Astrocyte (in vitro differentiated cells and primary cell): ENCODE measurements around the gene MAPK9. TPM values are rescaled to one million over a fixed set of nuclear protein-coding genes. Genes with fewer than 3 reads are reported as not detected.

ENCODE experiments used
- DNase-seq: peaks from one replicate; pipeline ENCODE4 v3.0.0-alpha.2; 2010; ENCODE audit warnings: low read depth
- FAIRE-seq: peaks from 2 replicates; lab custom pipeline; 2011; peaks lifted over from hg19 to GRCh38; lab: Jason Lieb, UNC
- H2AFZ ChIP-seq: 2 replicates; pipeline ENCODE4 v1.6.0; 2012; ENCODE audit warnings: low read depth, low read length, inconsistent platforms
- H3K27ac ChIP-seq: 2 replicates; pipeline ENCODE4 v1.5.1; 2011; ENCODE audit warnings: low read depth, low read length, inconsistent platforms
- H3K27me3 ChIP-seq: 2 replicates; pipeline ENCODE4 v1.6.0; 2011; ENCODE audit warnings: low read length, inconsistent platforms; ENCODE audit not compliant: insufficient read depth
- H3K36me3 ChIP-seq: 2 replicates; pipeline ENCODE4 v1.5.1; 2011; ENCODE audit warnings: low read length, inconsistent platforms; ENCODE audit not compliant: insufficient read depth
- H3K4me1 ChIP-seq: 2 replicates; pipeline ENCODE4 v1.5.1; 2011; ENCODE audit warnings: low read length, inconsistent platforms; ENCODE audit not compliant: insufficient read depth
- H3K4me2 ChIP-seq: 2 replicates; pipeline ENCODE4 v1.6.0; 2012; ENCODE audit warnings: low read length, inconsistent platforms
- H3K4me3 ChIP-seq: 2 replicates; pipeline ENCODE4 v1.5.1; 2011; ENCODE audit warnings: low read depth, mild to moderate bottlenecking, low read length, inconsistent platforms; ENCODE audit not compliant: insufficient read depth
- H3K79me2 ChIP-seq: 2 replicates; pipeline ENCODE4 v1.6.0; 2012; ENCODE audit warnings: mild to moderate bottlenecking, low read length, inconsistent platforms; ENCODE audit not compliant: insufficient read depth
- H3K9ac ChIP-seq: 2 replicates; pipeline ENCODE4 v1.6.0; 2012; ENCODE audit warnings: mild to moderate bottlenecking, low read length, inconsistent platforms
- H3K9me3 ChIP-seq: 2 replicates; pipeline ENCODE4 v1.5.1; 2012; ENCODE audit warnings: low read depth, mild to moderate bottlenecking, low read length, inconsistent platforms; ENCODE audit not compliant: insufficient read depth
- H4K20me1 ChIP-seq: 2 replicates; pipeline ENCODE4 v1.6.0; 2012; ENCODE audit warnings: low read length, inconsistent platforms; ENCODE audit not compliant: insufficient read depth
- H3K27ac Mint-ChIP-seq: one replicate; pipeline ENCODE4 v1.8.0; 2021; ENCODE audit warnings: mild to moderate bottlenecking, mixed read lengths; ENCODE audit not compliant: unreplicated experiment
- H3K27me3 Mint-ChIP-seq: one replicate; pipeline ENCODE4 v1.8.0; 2021; ENCODE audit warnings: low read depth, mixed read lengths; ENCODE audit not compliant: unreplicated experiment
- H3K36me3 Mint-ChIP-seq: one replicate; pipeline ENCODE4 v1.8.0; 2021; ENCODE audit warnings: low read depth, mixed read lengths; ENCODE audit not compliant: unreplicated experiment
- H3K4me1 Mint-ChIP-seq: one replicate; pipeline ENCODE4 v1.8.0; 2021; ENCODE audit warnings: low read depth, mixed read lengths; ENCODE audit not compliant: unreplicated experiment
- H3K4me3 Mint-ChIP-seq: one replicate; pipeline ENCODE4 v1.8.0; 2021; ENCODE audit warnings: mild to moderate bottlenecking, moderate library complexity, mixed read lengths; ENCODE audit not compliant: unreplicated experiment
- H3K9me3 Mint-ChIP-seq: one replicate; pipeline ENCODE4 v1.8.0; 2021; ENCODE audit warnings: mild to moderate bottlenecking, mixed read lengths; ENCODE audit not compliant: unreplicated experiment
- CTCF ChIP-seq: IDR thresholded peaks from 2 replicates; pipeline ENCODE4 v1.5.1; 2011; ENCODE audit warnings: low read depth, mild to moderate bottlenecking, inconsistent platforms, low read length, moderate library complexity; ENCODE audit not compliant: insufficient read depth
- EZH2 ChIP-seq: IDR thresholded peaks from 2 replicates; pipeline ENCODE4 v1.6.1; 2012; ENCODE audit warnings: mild to moderate bottlenecking, low read length, inconsistent platforms; ENCODE audit not compliant: insufficient read depth
- total RNA-seq: library from RNA; stranded (reverse); gene quantifications from 2 replicates; pipeline ENCODE4 v1.2.1, GENCODE V29; 2021

MAPK9 gene
- total RNA-seq, 1 donor from 2014 or later, result 34.0 TPM

- Mint-ChIP-seq H3K27me3 (no peaks in the 10 kb centered on the region), H3K36me3 (peaks cover 13% of the 10 kb centered on the region), H3K27ac (no peak overlapping the region)
Observed at GRCh38 chr5:180315762-180316212, 23.9 kb upstream of the MAPK9 start.

GRCh38 chr5:180313677-180314505, 22.0 kb upstream of the MAPK9 start:
- H3K27me3 ChIP-seq, result no peaks in the 10 kb centered on the region
- H3K4me3 ChIP-seq, result peak overlapping the region; percentile 24
- H3K36me3 ChIP-seq, result peaks cover 31% of the 10 kb centered on the region
- Mint-ChIP-seq H3K27ac (no peak overlapping the region), H3K4me1 (no peaks in the 10 kb centered on the region), H3K4me3 (peak overlapping the region; percentile 57), H3K9me3 (no peaks in the 10 kb centered on the region), H3K27me3 (no peaks in the 10 kb centered on the region), H3K36me3 (peaks cover 7% of the 10 kb centered on the region)
- H3K9me3 ChIP-seq, result no peaks in the 10 kb centered on the region
- no peak for FAIRE-seq
- no peak overlapping the region for H2AFZ ChIP-seq
- H3K9ac ChIP-seq, result peak overlapping the region; percentile 58
- no peak overlapping the region for H3K27ac ChIP-seq
- TF ChIP-seq CTCF (no peak), EZH2 (no peak)
- H4K20me1 ChIP-seq, result peaks cover 11% of the 10 kb centered on the region
- H3K4me2 ChIP-seq, result peak overlapping the region; percentile 44
- no peaks in the 10 kb centered on the region for H3K4me1 ChIP-seq
- no peak for DNase-seq
- H3K79me2 ChIP-seq, result no peaks in the 10 kb centered on the region

More at GRCh38 chr5:180315762-180316212, 23.9 kb upstream of the MAPK9 start:
- no peak overlapping the region for H3K27ac ChIP-seq
- H3K27me3 ChIP-seq, result no peaks in the 10 kb centered on the region
- no peak overlapping the region for H3K4me3 ChIP-seq
- H3K4me3 Mint-ChIP-seq, result no peak overlapping the region
- no peaks in the 10 kb centered on the region for H3K9me3 Mint-ChIP-seq
- peak; percentile 87 for TF ChIP-seq CTCF
- TF ChIP-seq EZH2, result no peak
- no peaks in the 10 kb centered on the region for H3K4me1 ChIP-seq
- H3K9ac ChIP-seq, result no peak overlapping the region
- H4K20me1 ChIP-seq, result peaks cover 11% of the 10 kb centered on the region
- no peak for DNase-seq
- H3K36me3 ChIP-seq, result peaks cover 37% of the 10 kb centered on the region
- H3K9me3 ChIP-seq, result no peaks in the 10 kb centered on the region
- H3K79me2 ChIP-seq, result no peaks in the 10 kb centered on the region
- H3K4me1 Mint-ChIP-seq, result no peaks in the 10 kb centered on the region
- no peak for FAIRE-seq
- H3K4me2 ChIP-seq, result no peak overlapping the region
- H2AFZ ChIP-seq, result no peak overlapping the region

GRCh38 chr5:180311216-180311615, 19.3 kb upstream of the MAPK9 start:
- Mint-ChIP-seq H3K27me3 (no peaks in the 10 kb centered on the region), H3K27ac (no peak overlapping the region), H3K9me3 (no peaks in the 10 kb centered on the region), H3K36me3 (peaks cover 6% of the 10 kb centered on the region), H3K4me3 (no peak overlapping the region), H3K4me1 (no peaks in the 10 kb centered on the region)
- no peak overlapping the region for H3K4me2 ChIP-seq
- H3K4me1 ChIP-seq, result no peaks in the 10 kb centered on the region
- TF ChIP-seq EZH2 (no peak), CTCF (no peak)
- no peak overlapping the region for H3K27ac ChIP-seq
- no peaks in the 10 kb centered on the region for H3K27me3 ChIP-seq
- no peak overlapping the region for H3K4me3 ChIP-seq
- H3K9ac ChIP-seq, result no peak overlapping the region
- no peaks in the 10 kb centered on the region for H3K79me2 ChIP-seq
- peaks cover 21% of the 10 kb centered on the region for H3K36me3 ChIP-seq
- peaks cover 8% of the 10 kb centered on the region for H4K20me1 ChIP-seq
- FAIRE-seq, result no peak
- H2AFZ ChIP-seq, result no peak overlapping the region
- H3K9me3 ChIP-seq, result no peaks in the 10 kb centered on the region
- no peak for DNase-seq
